ENCODE results near the gene TULP4.
"Not testable (repeated sequence)": the region's sequence is repeated elsewhere in the genome, so short reads cannot be mapped to it uniquely, and the experiment has no call there.

The TULP4 gene

DNA sequence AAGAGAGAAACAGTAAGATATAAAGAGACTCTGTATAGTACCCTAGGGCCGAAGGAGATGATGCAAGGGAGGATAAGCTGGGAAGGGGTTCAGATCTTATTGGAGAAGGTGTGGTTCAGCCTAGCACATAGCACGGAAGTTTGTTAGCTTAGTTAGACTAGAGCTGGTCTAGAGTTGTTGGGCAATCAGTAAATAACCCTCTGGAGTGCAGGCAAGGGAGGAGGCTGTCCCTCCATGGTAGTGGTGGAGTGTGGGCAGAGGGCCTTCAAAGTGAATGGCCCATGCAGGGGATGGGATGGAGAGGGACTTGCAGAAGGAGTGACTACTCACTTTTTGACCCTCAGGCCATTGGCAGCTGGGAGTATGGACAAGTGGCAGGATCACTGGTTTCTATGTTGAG is 20.0 kb downstream of the TULP4 start:
- no peak overlapping the region for H3K4me3 ChIP-seq (ENCODE audit: low read depth, low read length)
- no peak for DNase-seq (ENCODE audit: low read depth, low spot score)
- TF ChIP-seq, protein P1, sequence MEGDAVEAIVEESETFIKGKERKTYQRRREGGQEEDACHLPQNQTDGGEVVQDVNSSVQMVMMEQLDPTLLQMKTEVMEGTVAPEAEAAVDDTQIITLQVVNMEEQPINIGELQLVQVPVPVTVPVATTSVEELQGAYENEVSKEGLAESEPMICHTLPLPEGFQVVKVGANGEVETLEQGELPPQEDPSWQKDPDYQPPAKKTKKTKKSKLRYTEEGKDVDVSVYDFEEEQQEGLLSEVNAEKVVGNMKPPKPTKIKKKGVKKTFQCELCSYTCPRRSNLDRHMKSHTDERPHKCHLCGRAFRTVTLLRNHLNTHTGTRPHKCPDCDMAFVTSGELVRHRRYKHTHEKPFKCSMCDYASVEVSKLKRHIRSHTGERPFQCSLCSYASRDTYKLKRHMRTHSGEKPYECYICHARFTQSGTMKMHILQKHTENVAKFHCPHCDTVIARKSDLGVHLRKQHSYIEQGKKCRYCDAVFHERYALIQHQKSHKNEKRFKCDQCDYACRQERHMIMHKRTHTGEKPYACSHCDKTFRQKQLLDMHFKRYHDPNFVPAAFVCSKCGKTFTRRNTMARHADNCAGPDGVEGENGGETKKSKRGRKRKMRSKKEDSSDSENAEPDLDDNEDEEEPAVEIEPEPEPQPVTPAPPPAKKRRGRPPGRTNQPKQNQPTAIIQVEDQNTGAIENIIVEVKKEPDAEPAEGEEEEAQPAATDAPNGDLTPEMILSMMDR (IDR thresholded peaks at IDR 0.05; ENCODE audit: insufficient read depth, low read length, missing control alignments): no peak
- POLR2A ChIA-PET: no interaction called here
- CTCF ChIA-PET: no interaction called here

DNA sequence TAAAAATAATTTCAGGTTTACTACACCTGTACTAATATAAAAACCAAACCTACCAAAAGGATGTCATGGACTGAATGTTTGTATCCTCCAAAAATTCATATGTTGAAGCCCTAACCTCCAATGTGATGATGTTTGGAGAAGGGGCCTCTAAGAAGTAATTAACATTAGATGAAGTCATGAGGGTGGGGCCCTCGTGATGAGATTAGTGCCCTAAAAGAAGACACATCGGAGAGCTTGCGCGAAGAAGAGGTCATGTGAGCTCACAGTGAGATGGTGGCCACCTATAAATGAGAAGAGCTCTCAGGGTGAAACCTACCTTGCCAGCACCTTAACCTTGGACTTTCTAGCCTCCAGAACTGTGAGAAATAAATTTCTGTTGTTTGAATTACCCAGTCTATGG is 20.8 kb downstream of the TULP4 start:
- CTCF ChIA-PET: no interaction called here
- no peak for DNase-seq (ENCODE audit: low read depth, low spot score)
- POLR2A ChIA-PET: no interaction called here
- TF ChIP-seq, protein P1 (IDR thresholded peaks at IDR 0.05; ENCODE audit: insufficient read depth, low read length, missing control alignments): no peak
- no peak overlapping the region for H3K4me3 ChIP-seq (ENCODE audit: low read depth, low read length)

GRCh38 chr6:158334534-158334933 is 22.3 kb downstream of the TULP4 start:
- ChIA-PET CTCF (no interaction called here), POLR2A (no interaction called here)
- TF ChIP-seq, protein P1 (IDR thresholded peaks at IDR 0.05; ENCODE audit: insufficient read depth, low read length, missing control alignments): no peak
- no peak overlapping the region for H3K4me3 ChIP-seq (ENCODE audit: low read depth, low read length)
- DNase-seq (ENCODE audit: low read depth, low spot score): no peak

GRCh38 chr6:158337332-158337731 is 25.1 kb downstream of the TULP4 start:
- DNase-seq (ENCODE audit: low read depth, low spot score): no peak
- CTCF ChIA-PET: no interaction called here
- H3K4me3 ChIP-seq (ENCODE audit: low read depth, low read length): no peak overlapping the region
- TF ChIP-seq, protein P1 (IDR thresholded peaks at IDR 0.05; ENCODE audit: insufficient read depth, low read length, missing control alignments): no peak
- POLR2A ChIA-PET: no interaction called here

- TF ChIP-seq, protein P1 (IDR thresholded peaks at IDR 0.05; ENCODE audit: insufficient read depth, low read length, missing control alignments): no peak
- CTCF ChIA-PET: no interaction called here
- POLR2A ChIA-PET: interaction anchor here (0.5 kb wide), 1 partner anchor 11 kb away, joined by 3 read pairs; no protein-coding TSS in a partner anchor
- H3K4me3 ChIP-seq (ENCODE audit: low read depth, low read length): no peak overlapping the region
- no peak for DNase-seq (ENCODE audit: low read depth, low spot score)
Observed at GRCh38 chr6:158338311-158339112, 26.2 kb downstream of the TULP4 start.

GRCh38 chr6:158339197-158339596 is 26.9 kb downstream of the TULP4 start:
- DNase-seq (ENCODE audit: low read depth, low spot score); CTCF ChIA-PET; H3K4me3 ChIP-seq (ENCODE audit: low read depth, low read length); POLR2A ChIA-PET: not testable (repeated sequence)

DNA sequence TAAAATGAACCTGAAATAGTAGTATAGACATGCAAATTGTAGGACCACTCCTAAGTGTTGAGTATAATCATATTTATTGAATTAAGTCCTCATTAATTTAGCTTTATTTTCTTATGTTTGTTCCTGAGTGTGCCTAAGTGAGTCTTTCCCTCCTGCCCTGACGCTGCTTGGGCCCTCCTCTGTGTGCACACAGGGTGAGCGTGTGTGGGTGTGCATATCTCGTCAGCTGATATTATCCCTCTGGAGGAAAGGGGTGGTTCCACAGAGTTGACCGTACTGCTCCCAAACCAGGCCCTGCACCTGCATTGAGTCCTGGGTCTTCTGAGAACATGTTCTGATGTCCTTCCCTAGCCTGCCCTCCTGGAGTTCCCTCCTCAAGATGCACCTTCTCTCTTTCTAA is 28.0 kb downstream of the TULP4 start:
- ChIA-PET CTCF (interaction anchor here (2.1 kb wide), 1 partner anchor 119 kb away, joined by 5 read pairs; no protein-coding TSS in a partner anchor), POLR2A (interaction anchor here (0.6 kb wide), 1 partner anchor 45 kb away, joined by 3 read pairs; no protein-coding TSS in a partner anchor)
- TF ChIP-seq, protein P1 (IDR thresholded peaks at IDR 0.05; ENCODE audit: insufficient read depth, low read length, missing control alignments): no peak
- no peak for DNase-seq (ENCODE audit: low read depth, low spot score)
- no peak overlapping the region for H3K4me3 ChIP-seq (ENCODE audit: low read depth, low read length)

Measured in AG04449 (cell line).